Pancreas (tissue), 10 donors: ENCODE data around the gene CROCC2. TPM values are rescaled to one million over a fixed set of nuclear protein-coding genes. Genes with fewer than 3 reads are reported as not detected.

Source experiments
- ATAC-seq, 4 donors: fragments of 200-7000 bp; cut with Tn5 transposase; one replicate each; pipeline versions ENCODE4 v1.8.0 to v1.9.1; 2020; ENCODE audit warnings: mild to moderate bottlenecking in 4 of 4, moderate library complexity in 4 of 4
- DNase-seq, 6 donors: peaks; one replicate each; pipeline ENCODE4 v3.0.0-alpha.2; 2020
- FAIRE-seq: peaks from 2 replicates; lab custom pipeline; 2012; peaks lifted over from hg19 to GRCh38; lab: Jason Lieb, UNC
- H3K27ac ChIP-seq, 4 donors: fragments of 200-600 bp; sonication (generic); 1 replicate in 3 of 4; 2 replicates in 1 of 4; pipeline versions ENCODE4 v1.5.0 to v1.8.0; 2020
- H3K27me3 ChIP-seq, 4 donors: fragments of 200-600 bp; one replicate each; pipeline ENCODE4 v1.8.0; 2021
- H3K36me3 ChIP-seq, 3 donors: fragments of 200-600 bp; sonication (generic) in 1 of 3; one replicate each; pipeline versions ENCODE4 v1.5.0 to v1.8.0; 2020 to 2021
- H3K4me1 ChIP-seq, 3 donors: fragments of 200-600 bp; one replicate each; pipeline ENCODE4 v1.8.0; 2021
- H3K4me3 ChIP-seq, 4 donors: fragments of 200-600 bp; sonication (generic) in 2 of 4; one replicate each; pipeline versions ENCODE4 v1.5.0 to v1.8.0; 2020 to 2021
- H3K9me3 ChIP-seq, 4 donors: fragments of 200-600 bp; one replicate each; pipeline ENCODE4 v1.8.0; 2021
- CTCF ChIP-seq, 4 donors: fragments of 200-600 bp; sonication (generic) in 3 of 4; IDR thresholded peaks; one replicate each; pipeline versions ENCODE4 v1.5.0 to v1.8.0; 2021; ENCODE audit warnings: antibody characterized with exemption in 4 of 4
- WGBS, 2 donors: extraction: QIAGEN DNeasy Blood & Tissue Kit; methylation state at CpG; one replicate each; pipeline ENCODE4 v1.1.7; 2013; 5-methylcytosine and 5-hydroxymethylcytosine counted together
- intact Hi-C, 3 donors: fragments of 100-400 bp; cut with DNase I; formaldehyde crosslinking; loops; one replicate each; pipeline versions ENCODE4 v1.11.1 to v1.14.2; 2022
- polyA plus RNA-seq, 2 donors: library from polyadenylated mRNA; stranded (reverse); fragments of 200-250 nt; gene quantifications; one replicate each; pipeline ENCODE4 v1.2.3, GENCODE V29; 2013
- total RNA-seq, 6 donors: library from RNA; stranded (reverse); fragmentation: NEBNext Ultra II Directional in 4 of 6; extraction: Animal tissue kit (Norgen Biotek cat#: 25700) in 4 of 6; gene quantifications; one replicate each; pipeline versions ENCODE4 v1.2.1 to v1.2.4, GENCODE V29; 2021 to 2023
- donor health status: healthy with polysubstance abuse.
- donor health status: DM: no; HTN: no; CAD: no; lungs with moderate emphysema.
- donor health status: DM: no; HTN: no; CAD: no.
- donor health status: control.
- donor health status: control.
- donor health status: Bipolar disorder and iron deficiency.
- donor health status: DM: yes; HTN: yes; CAD: no.
- donor health status: DM: no; HTN: no; CAD: no.
- donor health status: DM: no; HTN: no; CAD: no.
- donor health status: DM: yes; HTN: yes; CAD: no.

CROCC2 gene
- total and polyA plus RNA-seq, 8 donors = 0.04 to 0.05 (median 0.04) TPM; not detected in 5

DNA sequence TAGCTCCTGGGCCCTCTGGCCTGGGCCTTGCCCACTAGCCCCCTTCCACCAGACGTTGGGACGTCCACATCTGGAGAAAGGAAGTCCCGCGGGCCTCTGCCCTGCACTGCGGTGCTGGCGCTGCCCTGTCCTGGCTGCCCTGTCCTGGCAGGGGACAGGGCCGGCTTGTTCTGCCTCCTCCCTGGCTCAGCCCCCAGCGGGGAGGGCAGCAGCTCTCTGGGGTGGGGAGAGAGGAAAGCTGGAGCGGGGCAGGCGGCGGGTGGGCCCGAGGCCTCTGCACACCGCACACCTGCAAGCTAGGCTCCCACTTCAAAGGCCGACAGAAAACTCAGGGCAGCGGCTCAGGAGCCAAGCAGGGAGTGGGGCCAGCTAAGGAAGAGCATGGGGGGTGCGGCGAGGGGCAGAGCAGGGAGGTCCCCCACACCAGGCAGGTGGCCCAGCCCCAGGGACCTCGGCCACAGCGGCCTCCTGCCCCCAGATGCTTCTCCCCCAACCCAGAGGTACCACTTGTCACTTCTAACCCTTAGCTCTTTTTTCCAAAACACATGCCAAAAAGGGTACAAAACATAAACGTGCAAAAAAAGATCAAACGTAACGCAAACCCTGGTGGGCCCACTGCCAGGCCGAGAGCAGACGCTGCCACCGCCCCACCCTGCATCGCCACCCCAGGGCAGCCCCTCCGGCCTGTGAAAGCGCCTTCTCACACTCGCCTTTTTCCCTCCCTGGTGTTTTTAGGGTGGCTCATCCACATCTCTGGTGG, 105.8 kb downstream of the CROCC2 start:
- no peak for TF ChIP-seq CTCF (IDR thresholded peaks at IDR 0.05)
- no peak for FAIRE-seq
- Histone ChIP-seq H3K36me3 (no peaks in the 10 kb centered on the region), H3K27me3 (no peaks in the 10 kb centered on the region), H3K9me3 (no peaks in the 10 kb centered on the region), H3K4me3 (no peak overlapping the region), H3K27ac (peak overlapping the region in 2 of 4 donors; percentile 22 to 28), H3K4me1 (no peaks in the 10 kb centered on the region)
- intact Hi-C loops = no loop called here
- peak in 2 of 6 donors; percentile 10 to 53 for DNase-seq
- 75% methylated on average over 28 to 29 of the region's 29 CpGs for WGBS, 2 donors
- no peak for ATAC-seq

DNA sequence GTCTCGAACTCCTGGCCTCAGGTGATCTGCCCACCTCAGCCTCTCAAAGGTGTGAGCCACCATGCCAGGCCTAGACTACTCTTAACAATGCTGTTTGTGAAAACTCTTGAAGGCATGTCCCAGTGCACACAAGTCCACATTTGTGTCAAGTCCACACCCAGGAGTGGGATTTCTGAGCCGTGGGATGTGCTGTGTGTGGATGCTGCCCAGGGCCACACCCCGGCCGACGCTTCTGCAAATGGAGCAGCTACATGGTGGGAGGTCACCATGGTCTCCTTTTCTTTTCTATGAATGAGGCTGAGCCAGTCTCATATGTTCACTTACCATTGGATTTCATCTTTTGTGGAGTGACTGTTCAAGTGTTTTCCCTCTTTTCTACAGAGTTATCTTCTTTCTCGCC, 108.1 kb downstream of the CROCC2 start:
- WGBS, 2 donors = 91 to 92% methylated on average over 6 of the region's 6 CpGs
- H3K4me1 ChIP-seq = no peaks in the 10 kb centered on the region
- ATAC-seq (no peak), FAIRE-seq (no peak), DNase-seq (peak in 1 of 6 donors; percentile 4)
- TF ChIP-seq CTCF (IDR thresholded peaks at IDR 0.05) = no peak
- no peaks in the 10 kb centered on the region for H3K27me3 ChIP-seq
- intact Hi-C loops = no loop called here
- H3K4me3 ChIP-seq = no peak overlapping the region
- no peaks in the 10 kb centered on the region for H3K9me3 ChIP-seq
- H3K27ac ChIP-seq = no peak overlapping the region
- H3K36me3 ChIP-seq = no peaks in the 10 kb centered on the region

DNA sequence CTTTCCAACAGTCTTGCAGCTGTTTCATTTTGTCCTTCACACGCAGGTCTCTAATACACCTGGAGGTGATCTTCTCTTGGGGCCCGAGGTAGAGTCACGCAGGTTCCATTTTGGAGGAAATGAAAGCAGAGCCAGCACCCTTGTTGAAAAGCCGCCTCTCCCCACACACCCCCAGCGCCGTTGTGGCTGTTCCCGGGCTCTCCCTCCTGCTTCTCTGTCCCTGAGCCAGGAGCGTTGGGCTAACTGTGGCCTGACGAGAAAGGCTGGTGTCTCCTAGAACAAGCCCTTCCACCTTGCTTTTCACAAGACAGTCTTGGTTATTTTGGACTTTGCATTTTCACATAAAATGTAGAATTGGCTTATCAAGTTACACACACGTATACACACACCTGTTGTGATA, 108.6 kb downstream of the CROCC2 start:
- Histone ChIP-seq H3K9me3 (no peaks in the 10 kb centered on the region), H3K36me3 (no peaks in the 10 kb centered on the region), H3K4me3 (no peak overlapping the region), H3K4me1 (no peaks in the 10 kb centered on the region), H3K27ac (no peak overlapping the region), H3K27me3 (no peaks in the 10 kb centered on the region)
- intact Hi-C loops = no loop called here
- TF ChIP-seq CTCF (IDR thresholded peaks at IDR 0.05) = no peak
- DNase-seq (peak in 1 of 6 donors; percentile 7), FAIRE-seq (no peak), ATAC-seq (no peak)
- WGBS, 2 donors = 84 to 90% methylated on average over 10 of the region's 10 CpGs

DNA sequence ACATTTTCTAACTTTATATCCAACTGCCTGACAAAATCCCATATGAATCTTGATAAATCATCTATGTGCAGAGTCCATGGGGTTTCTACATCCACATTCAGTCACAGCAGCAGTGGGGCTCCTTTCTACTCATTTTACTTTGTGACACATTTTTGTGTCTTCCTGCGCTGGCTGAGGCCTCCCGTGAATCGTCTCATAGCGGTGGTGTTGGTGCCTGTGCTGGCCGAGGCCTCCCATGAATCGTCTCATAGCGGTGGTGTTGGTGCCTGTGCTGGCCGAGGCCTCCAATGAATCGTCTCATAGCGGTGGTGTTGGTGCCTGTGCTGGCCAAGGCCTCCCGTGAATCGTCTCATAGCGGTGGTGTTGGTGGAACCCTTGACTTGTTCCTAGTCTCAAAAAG, 109.3 kb downstream of the CROCC2 start:
- ATAC-seq (no peak), FAIRE-seq (no peak), DNase-seq (peak in 1 of 6 donors; percentile 4)
- intact Hi-C loops = no loop called here
- no peaks in the 10 kb centered on the region for H3K4me1 ChIP-seq
- H3K27ac ChIP-seq = no peak overlapping the region
- 95 to 97% methylated on average over 13 of the region's 13 CpGs for WGBS, 2 donors
- no peak overlapping the region for H3K4me3 ChIP-seq
- H3K9me3 ChIP-seq = no peaks in the 10 kb centered on the region
- H3K27me3 ChIP-seq = no peaks in the 10 kb centered on the region
- no peaks in the 10 kb centered on the region for H3K36me3 ChIP-seq
- no peak for TF ChIP-seq CTCF (IDR thresholded peaks at IDR 0.05)
